CD14-positive monocyte (primary cell): ENCODE measurements around the gene APLP1. TPM values are rescaled to one million over a fixed set of nuclear protein-coding genes. Genes with fewer than 3 reads are reported as not detected.
"Not testable (repeated sequence)": the region's sequence is repeated elsewhere in the genome, so short reads cannot be mapped to it uniquely, and the experiment has no call there.

Experiments
- DNase-seq, 3 donors: peaks; one replicate each; pipeline ENCODE4 v3.0.0-alpha.2; 2011 to 2022
- H2AFZ ChIP-seq: 2 replicates; pipeline ENCODE4 v1.6.0; 2012; ENCODE audit warnings: mild to moderate bottlenecking, low read depth, low read length, inconsistent platforms; ENCODE audit not compliant: insufficient read depth, poor library complexity, severe bottlenecking
- H3K27ac ChIP-seq, 2 donors: 1 replicate in 1 of 2; 2 replicates in 1 of 2; pipeline ENCODE4 v1.5.1; 2012 to 2013; ENCODE audit warnings: low read length in 2 of 2, control low read depth in 1 of 2, inconsistent platforms in 1 of 2, low read depth in 1 of 2, mild to moderate bottlenecking in 1 of 2
- H3K27me3 ChIP-seq, 2 donors: one replicate each; pipeline versions ENCODE4 v1.6.0 to v1.6.1; 2011 to 2013; ENCODE audit warnings: low read length in 2 of 2; ENCODE audit not compliant: control insufficient read depth in 2 of 2, insufficient read depth in 2 of 2
- H3K36me3 ChIP-seq, 2 donors: replicated peaks in 1 of 2; 1 replicate in 1 of 2; 2 replicates in 1 of 2; pipeline versions ENCODE4 v1.5.1 to v1.6.1; 2012 to 2013; ENCODE audit warnings: low read length in 2 of 2, control low read depth in 1 of 2, inconsistent platforms in 1 of 2, mild to moderate bottlenecking in 1 of 2; ENCODE audit not compliant: insufficient read depth in 2 of 2, control insufficient read depth in 1 of 2
- H3K4me1 ChIP-seq, 2 donors: 1 replicate in 1 of 2; 2 replicates in 1 of 2; pipeline versions ENCODE4 v1.5.1 to v1.6.1; 2012 to 2013; ENCODE audit warnings: low read length in 2 of 2, control low read depth in 1 of 2, inconsistent platforms in 1 of 2, mild to moderate bottlenecking in 1 of 2, moderate library complexity in 1 of 2; ENCODE audit not compliant: insufficient read depth in 2 of 2, control insufficient read depth in 1 of 2
- H3K4me2 ChIP-seq: replicated peaks from 2 replicates; pipeline ENCODE3; 2012; ENCODE audit warnings: low read length, moderate library complexity, mild to moderate bottlenecking; ENCODE audit not compliant: poor library complexity, severe bottlenecking; ENCODE audit errors: extremely low read depth
- H3K4me3 ChIP-seq, 3 experiments: fragments of 200-600 bp in 1 of 3; sonication (generic) in 1 of 3; replicated peaks in 1 of 3; 1 replicate in 2 of 3; 2 replicates in 1 of 3; pipeline ENCODE4 v1.5.1; 2011 to 2013; ENCODE audit warnings: low read length in 3 of 3, mild to moderate bottlenecking in 3 of 3, control low read depth in 2 of 3, low read depth in 2 of 3, inconsistent platforms in 1 of 3, moderate library complexity in 1 of 3
- H3K79me2 ChIP-seq: 2 replicates; pipeline ENCODE4 v1.6.0; 2012; ENCODE audit warnings: mild to moderate bottlenecking, control low read depth, inconsistent platforms, low read length, moderate library complexity; ENCODE audit not compliant: insufficient read depth
- H3K9ac ChIP-seq: 2 replicates; pipeline ENCODE4 v1.6.0; 2017; ENCODE audit warnings: low read length, mild to moderate bottlenecking; ENCODE audit not compliant: insufficient read depth, poor library complexity, severe bottlenecking
- H3K9me3 ChIP-seq, 2 donors: replicated peaks in 1 of 2; 1 replicate in 1 of 2; 2 replicates in 1 of 2; pipeline versions ENCODE4 v1.5.1 to v1.6.1; 2012 to 2013; ENCODE audit warnings: low read length in 2 of 2, control low read depth in 1 of 2; ENCODE audit not compliant: control insufficient read depth in 1 of 2, insufficient read depth in 1 of 2
- H4K20me1 ChIP-seq: 2 replicates; pipeline ENCODE4 v1.6.0; 2012; ENCODE audit warnings: mild to moderate bottlenecking, low read length, control low read depth, moderate library complexity; ENCODE audit not compliant: insufficient read depth
- H3K27ac Mint-ChIP-seq, 7 donors: one replicate each; pipeline ENCODE4 v1.8.0; 2020; ENCODE audit warnings: mild to moderate bottlenecking in 7 of 7, mixed read lengths in 7 of 7, moderate library complexity in 6 of 7, inconsistent platforms in 2 of 7
- H3K27me3 Mint-ChIP-seq, 3 donors: one replicate each; pipeline ENCODE4 v1.8.0; 2021 to 2022; ENCODE audit warnings: low read depth in 3 of 3, mild to moderate bottlenecking in 3 of 3, mixed read lengths in 3 of 3, moderate library complexity in 3 of 3, inconsistent platforms in 1 of 3
- H3K36me3 Mint-ChIP-seq, 2 donors: one replicate each; pipeline ENCODE4 v1.8.0; 2020; ENCODE audit warnings: mixed read lengths in 2 of 2, inconsistent platforms in 1 of 2, mild to moderate bottlenecking in 1 of 2
- H3K4me1 Mint-ChIP-seq: one replicate; pipeline ENCODE4 v1.8.0; 2020; ENCODE audit warnings: mild to moderate bottlenecking, mixed read lengths
- H3K4me3 Mint-ChIP-seq, 2 donors: one replicate each; pipeline ENCODE4 v1.8.0; 2020; ENCODE audit warnings: mild to moderate bottlenecking in 2 of 2, mixed read lengths in 2 of 2, moderate library complexity in 1 of 2
- H3K9me3 Mint-ChIP-seq, 7 donors: one replicate each; pipeline ENCODE4 v1.8.0; 2020 to 2022; ENCODE audit warnings: mixed read lengths in 7 of 7, mild to moderate bottlenecking in 6 of 7, moderate library complexity in 6 of 7, inconsistent platforms in 2 of 7
- CTCF ChIP-seq: fragments of 200-600 bp; IDR thresholded peaks from one replicate; pipeline ENCODE4 v1.8.0; 2022; ENCODE audit warnings: antibody characterized with exemption, mild to moderate bottlenecking
- WGBS: methylation state at CpG from one replicate; pipeline ENCODE4 v1.1.5; 2013; ENCODE audit warnings: missing lambda C conversion rate; ENCODE audit not compliant: insufficient coverage; 5-methylcytosine and 5-hydroxymethylcytosine counted together
- intact Hi-C, 2 donors: fragments of 100-400 bp; cut with micrococcal nuclease; formaldehyde crosslinking; loops; one replicate each; pipeline versions ENCODE4 v1.15.0 to v1.15.1; 2023
- polyA plus RNA-seq, 3 donors: library from polyadenylated mRNA; depleted of rRNA in 1 of 3; unstranded in 2 of 3; stranded (reverse) in 1 of 3; fragments of 300-500 nt in 2 of 3; fragments of >200 nt in 1 of 3; fragmentation: Illumina TruSeq in 2 of 3; gene quantifications; 1 replicate in 2 of 3; 2 replicates in 1 of 3; pipeline ENCODE4 v1.2.3, GENCODE V29; 2012 to 2021

APLP1 gene
- polyA plus RNA-seq, 3 donors, result not detected

DNA sequence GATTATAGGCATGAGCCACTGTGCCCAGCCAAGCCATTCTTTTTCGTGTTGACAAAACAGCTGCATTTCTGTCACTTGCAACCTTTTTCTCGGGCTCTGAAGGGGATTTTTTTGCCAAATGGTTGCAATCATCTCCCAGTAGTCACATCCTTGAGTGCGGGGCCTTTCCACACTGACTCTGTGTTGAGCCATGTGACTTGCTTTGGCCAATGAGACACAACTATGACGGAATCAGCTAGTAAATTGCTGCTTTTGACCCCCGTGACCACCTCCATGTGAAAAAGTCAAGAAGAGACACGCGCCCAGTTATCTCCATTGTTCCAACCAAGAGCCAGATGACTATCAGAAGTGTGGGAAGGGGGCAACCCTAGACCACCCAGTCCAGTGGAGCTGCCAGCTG is 34.4 kb upstream of the APLP1 start:
- intact Hi-C loops, result no loop called here
- H3K4me3 Mint-ChIP-seq, result no peak overlapping the region
- Histone ChIP-seq H3K36me3 (no peaks in the 10 kb centered on the region), H2AFZ (no peak overlapping the region), H4K20me1 (no peaks in the 10 kb centered on the region), H3K4me2 (no peak overlapping the region), H3K4me3 (no peak overlapping the region), H3K27me3 (no peaks in the 10 kb centered on the region), H3K9me3 (peaks cover 2 to 6% of the 10 kb centered on the region in 2 donors), H3K4me1 (no peaks in the 10 kb centered on the region), H3K27ac (no peak overlapping the region), H3K9ac (no peak overlapping the region), H3K79me2 (no peaks in the 10 kb centered on the region)
- H3K36me3 Mint-ChIP-seq, result no peaks in the 10 kb centered on the region
- 60% methylated on average over 3 of the region's 7 CpGs for WGBS
- peaks cover 0 to 7% (median 2%) of the 10 kb centered on the region in 7 donors for H3K9me3 Mint-ChIP-seq
- no peaks in the 10 kb centered on the region for H3K4me1 Mint-ChIP-seq
- H3K27ac Mint-ChIP-seq, result no peak overlapping the region
- peaks cover 0 to 27% (median 18%) of the 10 kb centered on the region in 3 donors for H3K27me3 Mint-ChIP-seq
- no peak for TF ChIP-seq CTCF
- DNase-seq, result no peak

DNA sequence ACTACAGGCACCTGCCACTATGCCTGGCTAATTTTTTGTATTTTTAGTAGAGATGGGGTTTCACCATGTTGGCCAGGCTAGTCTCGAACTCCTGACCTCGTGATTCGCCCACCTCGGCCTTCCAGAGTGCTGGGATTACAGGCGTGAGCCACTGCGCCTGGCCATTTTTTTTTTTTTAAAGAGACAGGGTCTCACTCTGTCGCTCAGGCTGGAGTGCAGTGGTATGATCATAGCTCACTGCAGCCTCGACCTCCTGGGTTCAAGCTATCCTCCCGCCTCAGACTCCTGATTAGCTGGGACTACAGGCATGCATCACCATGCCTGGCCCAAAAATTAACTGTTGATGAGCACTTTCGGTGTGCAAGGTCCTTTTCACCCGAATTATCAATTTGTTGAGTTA is 32.3 kb upstream of the APLP1 start:
- H3K27me3 ChIP-seq, H3K4me3 ChIP-seq, H3K27ac ChIP-seq, H3K36me3 ChIP-seq, H3K36me3 Mint-ChIP-seq, H3K4me1 ChIP-seq, H2AFZ ChIP-seq, H3K9ac ChIP-seq, H3K4me2 ChIP-seq, H3K79me2 ChIP-seq, DNase-seq, H3K4me3 Mint-ChIP-seq, H3K4me1 Mint-ChIP-seq, H4K20me1 ChIP-seq, intact Hi-C loops, H3K27ac Mint-ChIP-seq: not testable (repeated sequence)
- peaks cover 5 to 20% (median 16%) of the 10 kb centered on the region in 3 donors for H3K27me3 Mint-ChIP-seq
- H3K9me3 ChIP-seq, result peaks cover 6 to 13% of the 10 kb centered on the region in 2 donors
- peaks cover 0 to 16% (median 4%) of the 10 kb centered on the region in 7 donors for H3K9me3 Mint-ChIP-seq
- WGBS, result 73% methylated on average over 11 of the region's 11 CpGs
